GM12891 (cell line): ENCODE measurements around the gene CDKN2B. TPM values are rescaled to one million over a fixed set of nuclear protein-coding genes. Genes with fewer than 3 reads are reported as not detected.
A peak's percentile ranks its signal among the peaks of the same experiment; 100 is the strongest.
"Not testable (repeated sequence)": the region's sequence is repeated elsewhere in the genome, so short reads cannot be mapped to it uniquely, and the experiment has no call there.

ENCODE experiments used
- DNase-seq: peaks from one replicate; pipeline ENCODE4 v3.0.0; 2011; ENCODE audit warnings: low spot score; ENCODE audit not compliant: insufficient read length
- FAIRE-seq: peaks from 2 replicates; lab custom pipeline; 2011; peaks lifted over from hg19 to GRCh38; lab: Jason Lieb, UNC
- PAX5 ChIP-seq: IDR thresholded peaks from 2 replicates; pipeline ENCODE4 v1.6.1; 2011; ENCODE audit warnings: low read length, moderate library complexity, mild to moderate bottlenecking; ENCODE audit not compliant: insufficient read depth, severe bottlenecking
- POLR2A ChIP-seq: IDR thresholded peaks from 2 replicates; pipeline ENCODE4 v1.6.1; 2011; ENCODE audit warnings: low read depth, low read length, control low read depth
- POLR2AphosphoS5 ChIP-seq: IDR thresholded peaks from 2 replicates; pipeline ENCODE4 v1.6.1; 2011; ENCODE audit warnings: low read depth, low read length, control low read depth
- POU2F2 ChIP-seq: IDR thresholded peaks from 2 replicates; pipeline ENCODE4 v1.6.1; 2011; ENCODE audit warnings: low read depth, mild to moderate bottlenecking, control low read depth, low read length, moderate library complexity
- SPI1 ChIP-seq: IDR thresholded peaks from 2 replicates; pipeline ENCODE4 v1.6.1; 2011; ENCODE audit warnings: low read depth, low read length, control low read depth
- TAF1 ChIP-seq: IDR thresholded peaks from 2 replicates; pipeline ENCODE4 v1.6.1; 2011; ENCODE audit warnings: low read depth, low read length, control low read depth
- polyA plus RNA-seq: library from polyadenylated mRNA; unstranded; fragments of >200 nt; gene quantifications from one replicate; pipeline ENCODE4 v1.2.1, GENCODE V29; 2012; ENCODE audit warnings: low read depth, missing spikeins, inconsistent platforms; ENCODE audit not compliant: missing spikeins

CDKN2B gene
- polyA plus RNA-seq = not detected

GRCh38 chr9:22008717-22009505 lies at the start of gene CDKN2B:
CDKN2B (minus strand) TSS chr9:22009305; CDS start chr9:22008953, 352 bp downstream.
- DNase-seq (peak; percentile 70), FAIRE-seq (peak; percentile 74)
- TF ChIP-seq POLR2AphosphoS5 (no peak), PAX5 (no peak), SPI1 (no peak), POLR2A (no peak), TAF1 (no peak), POU2F2 (no peak)

GRCh38 chr9:22057972-22058371 lies 48.9 kb upstream of the CDKN2B start:
- not testable (repeated sequence) for FAIRE-seq, DNase-seq

- FAIRE-seq (no peak), DNase-seq (no peak)
- no peak for TF ChIP-seq POLR2AphosphoS5
Measured at GRCh38 chr9:22056402-22056801, 47.3 kb upstream of the CDKN2B start.

GRCh38 chr9:22055090-22055489 lies 46.0 kb upstream of the CDKN2B start:
- no peak for TF ChIP-seq SPI1
- no peak for TF ChIP-seq POLR2AphosphoS5
- TF ChIP-seq PAX5 = no peak
- no peak for TF ChIP-seq TAF1
- TF ChIP-seq POU2F2 = no peak
- TF ChIP-seq POLR2A = no peak
- no peak for FAIRE-seq

GRCh38 chr9:22054529-22054928 lies 45.4 kb upstream of the CDKN2B start:
- FAIRE-seq (no peak), DNase-seq (no peak)
- TF ChIP-seq TAF1 (no peak), POLR2A (no peak), POLR2AphosphoS5 (no peak), PAX5 (no peak), SPI1 (no peak), POU2F2 (no peak)

More at GRCh38 chr9:22055090-22055489, 46.0 kb upstream of the CDKN2B start:
- no peak for DNase-seq

- no peak for DNase-seq
- FAIRE-seq = no peak
- no peak for TF ChIP-seq PAX5
- TF ChIP-seq POLR2AphosphoS5 = no peak
- TF ChIP-seq POLR2A = no peak
- no peak for TF ChIP-seq SPI1
- no peak for TF ChIP-seq TAF1
- TF ChIP-seq POU2F2 = no peak
Measured at GRCh38 chr9:22054076-22054475, 45.0 kb upstream of the CDKN2B start.

GRCh38 chr9:22053178-22053577 lies 44.1 kb upstream of the CDKN2B start:
- DNase-seq = no peak
- TF ChIP-seq TAF1 (no peak), POU2F2 (no peak), SPI1 (no peak), PAX5 (no peak), POLR2AphosphoS5 (no peak), POLR2A (no peak)
- no peak for FAIRE-seq

GRCh38 chr9:22052376-22052945 lies 43.4 kb upstream of the CDKN2B start:
- FAIRE-seq = no peak
- no peak for DNase-seq
- TF ChIP-seq POU2F2 (no peak), POLR2A (no peak), POLR2AphosphoS5 (no peak), PAX5 (no peak), TAF1 (no peak), SPI1 (no peak)

- TF ChIP-seq POU2F2 (no peak), POLR2A (no peak), POLR2AphosphoS5 (no peak), SPI1 (no peak), PAX5 (no peak), TAF1 (no peak)
- FAIRE-seq (peak; percentile 48), DNase-seq (no peak)
Measured at GRCh38 chr9:22050924-22051323, 41.8 kb upstream of the CDKN2B start.

GRCh38 chr9:22049411-22049810 lies 40.3 kb upstream of the CDKN2B start:
- FAIRE-seq (no peak), DNase-seq (no peak)
- TF ChIP-seq POLR2A (no peak), PAX5 (no peak), POLR2AphosphoS5 (no peak), POU2F2 (no peak), TAF1 (no peak), SPI1 (no peak)
